ENCODE data around the gene KRT82. TPM values are rescaled to one million over a fixed set of nuclear protein-coding genes. Genes with fewer than 3 reads are reported as not detected.

Gene KRT82
- total RNA-seq, 2 donors from 2014 or later = not detected

DNA sequence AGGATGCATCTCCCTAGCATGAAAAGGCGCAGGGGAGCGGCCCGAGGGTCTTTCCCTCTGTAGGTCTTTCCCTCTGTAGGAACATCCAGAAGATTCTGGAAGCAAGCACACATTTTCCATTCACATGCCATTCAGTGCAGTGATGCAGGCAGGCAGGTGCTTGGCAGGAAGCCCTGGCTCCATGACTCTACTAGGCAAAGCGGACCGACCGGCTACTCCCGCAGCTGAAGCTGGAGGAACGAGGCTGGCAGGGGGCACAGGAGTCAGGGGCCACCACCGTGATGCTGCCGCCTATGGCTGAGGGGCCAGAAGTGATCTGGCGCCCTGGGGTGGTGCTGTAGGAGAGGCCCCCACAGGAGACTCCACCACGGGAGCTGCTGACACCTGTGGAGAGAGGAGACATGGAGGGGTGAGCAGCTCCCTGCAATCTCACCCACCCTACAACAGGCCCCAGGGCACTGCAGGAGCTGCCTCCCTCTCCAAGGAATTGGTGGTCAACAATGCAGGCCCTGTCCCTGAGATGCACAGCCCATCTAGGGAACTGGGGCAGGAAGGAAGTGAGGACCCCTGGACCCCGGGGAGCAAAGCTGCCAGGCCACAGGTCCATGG lies 45.4 kb downstream of the KRT82 start:
- Histone ChIP-seq H3K27ac (no peak overlapping the region), H3K9me3 (no peaks in the 10 kb centered on the region), H3K36me3 (no peaks in the 10 kb centered on the region), H3K4me1 (no peaks in the 10 kb centered on the region), H3K27me3 (no peaks in the 10 kb centered on the region), H3K4me3 (no peak overlapping the region)
- no peak for DNase-seq (ENCODE audit: low spot score)
- no peak for TF ChIP-seq CTCF (IDR thresholded peaks at IDR 0.05)

DNA sequence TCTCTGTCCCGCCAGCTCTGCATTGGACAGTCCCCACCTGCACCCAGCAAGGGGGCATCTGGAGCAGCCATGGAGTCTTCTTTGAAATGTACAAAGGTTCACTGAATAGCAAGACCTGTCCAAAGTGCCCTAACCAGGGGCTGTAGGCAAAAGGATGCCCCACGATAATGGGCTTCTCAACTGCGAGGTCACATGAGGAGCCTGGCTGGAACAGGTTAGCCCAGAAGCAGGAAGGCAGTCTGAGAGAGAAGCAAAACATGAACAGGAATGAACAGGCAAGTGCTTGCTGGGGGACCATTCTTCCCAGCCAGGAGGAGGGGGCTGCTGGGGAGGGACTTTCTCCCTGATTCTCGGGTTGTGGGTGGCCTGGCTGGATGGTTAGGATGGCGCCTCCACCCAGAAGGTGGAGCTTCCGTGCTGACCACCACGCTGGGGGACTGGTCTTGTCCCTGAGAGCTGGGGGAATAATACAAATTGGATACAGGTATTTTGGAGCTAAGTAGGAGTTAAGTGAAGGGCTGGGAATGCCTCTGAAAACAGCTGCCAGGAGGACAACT lies 46.0 kb downstream of the KRT82 start:
- Histone ChIP-seq H3K9me3 (no peaks in the 10 kb centered on the region), H3K27me3 (no peaks in the 10 kb centered on the region), H3K4me3 (no peak overlapping the region), H3K4me1 (no peaks in the 10 kb centered on the region), H3K36me3 (no peaks in the 10 kb centered on the region), H3K27ac (no peak overlapping the region)
- DNase-seq (ENCODE audit: low spot score) = no peak
- TF ChIP-seq CTCF (IDR thresholded peaks at IDR 0.05) = no peak

- Histone ChIP-seq H3K36me3 (no peaks in the 10 kb centered on the region), H3K9me3 (no peaks in the 10 kb centered on the region), H3K4me1 (no peaks in the 10 kb centered on the region), H3K4me3 (no peak overlapping the region), H3K27me3 (no peaks in the 10 kb centered on the region), H3K27ac (no peak overlapping the region)
- DNase-seq (ENCODE audit: low spot score) = no peak
- no peak for TF ChIP-seq CTCF (IDR thresholded peaks at IDR 0.05)
Observed at GRCh38 chr12:52359621-52360061, 46.5 kb downstream of the KRT82 start.

GRCh38 chr12:52358575-52359350 lies 47.4 kb downstream of the KRT82 start:
- Histone ChIP-seq H3K36me3 (no peaks in the 10 kb centered on the region), H3K4me1 (no peaks in the 10 kb centered on the region), H3K27ac (no peak overlapping the region), H3K9me3 (no peaks in the 10 kb centered on the region), H3K4me3 (no peak overlapping the region), H3K27me3 (no peaks in the 10 kb centered on the region)
- no peak for DNase-seq (ENCODE audit: low spot score)
- no peak for TF ChIP-seq CTCF (IDR thresholded peaks at IDR 0.05)

DNA sequence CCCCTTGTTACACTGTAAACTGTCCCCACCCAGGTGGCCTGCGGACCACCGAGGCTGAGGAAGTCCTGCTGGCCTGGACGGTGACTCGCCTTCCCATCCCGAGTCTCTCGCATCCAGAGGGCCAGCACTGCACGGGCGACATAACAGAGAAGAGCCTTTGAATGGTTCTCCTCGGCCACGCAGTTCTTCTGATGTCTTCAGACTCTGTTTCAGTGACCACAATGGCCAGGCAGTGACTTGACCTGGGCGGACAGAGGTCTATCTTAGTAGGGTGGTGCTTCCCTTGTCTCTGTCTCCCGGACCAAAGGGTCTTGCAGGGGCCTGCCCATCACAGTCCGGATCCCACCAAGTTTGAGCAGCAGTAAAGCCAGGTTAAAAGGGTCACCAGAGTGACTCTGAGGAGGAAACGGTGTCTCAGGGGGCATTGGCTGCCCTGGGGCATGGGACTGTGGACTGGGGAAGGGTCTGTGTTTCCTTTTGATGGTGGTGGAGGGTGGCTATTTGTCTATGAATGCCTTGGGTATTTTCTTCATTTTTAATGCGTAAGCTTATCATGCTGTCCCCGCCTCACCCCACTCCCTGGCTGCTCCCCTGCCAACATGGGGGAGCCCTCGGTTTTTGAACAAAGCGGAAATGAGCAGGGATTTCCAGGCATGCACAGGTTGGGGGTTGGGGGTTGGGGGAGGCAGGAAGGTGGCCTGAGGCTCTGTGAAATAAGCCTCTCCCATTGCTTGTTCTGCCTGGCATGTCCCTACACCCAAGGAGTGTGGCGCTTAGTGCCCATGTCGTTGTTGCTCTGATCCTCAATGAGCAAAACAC lies 49.2 kb downstream of the KRT82 start:
- Histone ChIP-seq H3K27ac (no peak overlapping the region), H3K9me3 (no peaks in the 10 kb centered on the region), H3K36me3 (no peaks in the 10 kb centered on the region), H3K27me3 (no peaks in the 10 kb centered on the region), H3K4me1 (peaks cover 0 to 1% of the 10 kb centered on the region in 2 donors), H3K4me3 (no peak overlapping the region)
- no peak for TF ChIP-seq CTCF (IDR thresholded peaks at IDR 0.05)
- DNase-seq (ENCODE audit: low spot score) = no peak
